ENCODE measurements around the gene GABARAP. TPM values are rescaled to one million over a fixed set of nuclear protein-coding genes. Genes with fewer than 3 reads are reported as not detected.

GABARAP gene
- 100 to 1,000 TPM; 190 to 239 TPM for total RNA-seq

- peaks cover 35% of the 10 kb centered on the region for H3K4me1 Mint-ChIP-seq
- H3K27ac Mint-ChIP-seq: peak within 1 kb of the TSS; percentile 93
- ATAC-seq (replicated peaks): peak; percentile 39
- peaks cover 96% of the 10 kb centered on the region for H3K36me3 Mint-ChIP-seq (ENCODE audit: low read depth)
- H3K4me3 Mint-ChIP-seq: peak within 1 kb of the TSS; percentile 87
- no peaks in the 10 kb centered on the region for H3K27me3 Mint-ChIP-seq
- no peaks in the 10 kb centered on the region for H3K9me3 Mint-ChIP-seq
Observed at GRCh38 chr17:7241783-7242716, at the start of gene GABARAP. GABARAP (minus strand) TSS chr17:7242449; CDS start chr17:7242330, 119 bp downstream.

GRCh38 chr17:7290685-7291084 lies 48.4 kb upstream of the GABARAP start:
- Mint-ChIP-seq H3K9me3 (no peaks in the 10 kb centered on the region), H3K4me3 (no peak overlapping the region), H3K36me3 (ENCODE audit: low read depth) (no peaks in the 10 kb centered on the region), H3K27ac (no peak overlapping the region), H3K27me3 (peaks cover 17% of the 10 kb centered on the region), H3K4me1 (peaks cover 5% of the 10 kb centered on the region)
- ATAC-seq (replicated peaks): no peak

- peaks cover 3% of the 10 kb centered on the region for H3K4me1 Mint-ChIP-seq
- no peaks in the 10 kb centered on the region for H3K36me3 Mint-ChIP-seq (ENCODE audit: low read depth)
- H3K27ac Mint-ChIP-seq: no peak overlapping the region
- no peak overlapping the region for H3K4me3 Mint-ChIP-seq
- peaks cover 15% of the 10 kb centered on the region for H3K27me3 Mint-ChIP-seq
- no peak for ATAC-seq (replicated peaks)
- H3K9me3 Mint-ChIP-seq: no peaks in the 10 kb centered on the region
Observed at GRCh38 chr17:7290166-7290565, 47.9 kb upstream of the GABARAP start.

GRCh38 chr17:7289256-7290032 lies 47.2 kb upstream of the GABARAP start:
- Mint-ChIP-seq H3K27me3 (peaks cover 12% of the 10 kb centered on the region), H3K4me3 (no peak overlapping the region), H3K36me3 (ENCODE audit: low read depth) (no peaks in the 10 kb centered on the region), H3K4me1 (no peaks in the 10 kb centered on the region), H3K27ac (no peak overlapping the region), H3K9me3 (no peaks in the 10 kb centered on the region)
- no peak for ATAC-seq (replicated peaks)

GRCh38 chr17:7285679-7286078 lies 43.4 kb upstream of the GABARAP start:
- no peaks in the 10 kb centered on the region for H3K4me1 Mint-ChIP-seq
- no peak for ATAC-seq (replicated peaks)
- no peaks in the 10 kb centered on the region for H3K36me3 Mint-ChIP-seq (ENCODE audit: low read depth)
- H3K4me3 Mint-ChIP-seq: no peak overlapping the region
- peaks cover 22% of the 10 kb centered on the region for H3K27me3 Mint-ChIP-seq
- H3K27ac Mint-ChIP-seq: no peak overlapping the region
- no peaks in the 10 kb centered on the region for H3K9me3 Mint-ChIP-seq

GRCh38 chr17:7284911-7285310 lies 42.7 kb upstream of the GABARAP start:
- Mint-ChIP-seq H3K4me3 (no peak overlapping the region), H3K27ac (no peak overlapping the region), H3K27me3 (peaks cover 22% of the 10 kb centered on the region), H3K4me1 (peaks cover 6% of the 10 kb centered on the region), H3K9me3 (no peaks in the 10 kb centered on the region), H3K36me3 (ENCODE audit: low read depth) (no peaks in the 10 kb centered on the region)
- ATAC-seq (replicated peaks): no peak

- Mint-ChIP-seq H3K27me3 (peaks cover 22% of the 10 kb centered on the region), H3K4me1 (peaks cover 6% of the 10 kb centered on the region), H3K9me3 (no peaks in the 10 kb centered on the region), H3K4me3 (peak overlapping the region; percentile 27), H3K27ac (no peak overlapping the region), H3K36me3 (ENCODE audit: low read depth) (no peaks in the 10 kb centered on the region)
- no peak for ATAC-seq (replicated peaks)
Observed at GRCh38 chr17:7283471-7284216, 41.4 kb upstream of the GABARAP start.

GRCh38 chr17:7282752-7283321 lies 40.6 kb upstream of the GABARAP start:
- Mint-ChIP-seq H3K4me1 (peaks cover 6% of the 10 kb centered on the region), H3K27me3 (peaks cover 22% of the 10 kb centered on the region), H3K27ac (no peak overlapping the region), H3K36me3 (ENCODE audit: low read depth) (no peaks in the 10 kb centered on the region), H3K4me3 (peak overlapping the region; percentile 32), H3K9me3 (no peaks in the 10 kb centered on the region)
- no peak for ATAC-seq (replicated peaks)

- Mint-ChIP-seq H3K4me3 (peak overlapping the region; percentile 75), H3K27ac (no peak overlapping the region), H3K9me3 (no peaks in the 10 kb centered on the region), H3K4me1 (peaks cover 6% of the 10 kb centered on the region), H3K36me3 (ENCODE audit: low read depth) (no peaks in the 10 kb centered on the region), H3K27me3 (peaks cover 22% of the 10 kb centered on the region)
- no peak for ATAC-seq (replicated peaks)
Observed at GRCh38 chr17:7281953-7282751, 39.9 kb upstream of the GABARAP start.

GRCh38 chr17:7281074-7281952 lies 39.1 kb upstream of the GABARAP start, which contains the start of gene SLC2A4:
SLC2A4 (plus strand) TSS chr17:7281718; CDS start chr17:7281935, 217 bp downstream.
- Mint-ChIP-seq H3K27me3 (peaks cover 20% of the 10 kb centered on the region), H3K27ac (no peak within 1 kb of the TSS), H3K36me3 (ENCODE audit: low read depth) (no peaks in the 10 kb centered on the region), H3K4me1 (peaks cover 6% of the 10 kb centered on the region), H3K4me3 (peak within 1 kb of the TSS; percentile 75), H3K9me3 (no peaks in the 10 kb centered on the region)
- ATAC-seq (replicated peaks): peak; percentile 91

- peak overlapping the region; percentile 75 for H3K4me3 Mint-ChIP-seq
- H3K27me3 Mint-ChIP-seq: peaks cover 16% of the 10 kb centered on the region
- no peak overlapping the region for H3K27ac Mint-ChIP-seq
- no peaks in the 10 kb centered on the region for H3K9me3 Mint-ChIP-seq
- peaks cover 6% of the 10 kb centered on the region for H3K4me1 Mint-ChIP-seq
- no peaks in the 10 kb centered on the region for H3K36me3 Mint-ChIP-seq (ENCODE audit: low read depth)
- ATAC-seq (replicated peaks): peak; percentile 79
Observed at GRCh38 chr17:7280519-7281073, 38.3 kb upstream of the GABARAP start.

GRCh38 chr17:7279448-7279847 lies 37.2 kb upstream of the GABARAP start:
- no peaks in the 10 kb centered on the region for H3K36me3 Mint-ChIP-seq (ENCODE audit: low read depth)
- H3K27me3 Mint-ChIP-seq: peaks cover 16% of the 10 kb centered on the region
- H3K9me3 Mint-ChIP-seq: no peaks in the 10 kb centered on the region
- H3K4me1 Mint-ChIP-seq: peaks cover 6% of the 10 kb centered on the region
- no peak for ATAC-seq (replicated peaks)
- no peak overlapping the region for H3K27ac Mint-ChIP-seq
- no peak overlapping the region for H3K4me3 Mint-ChIP-seq
